NCI-H2227 (cell line): ENCODE results near the gene GAK.
A peak's percentile ranks its signal among the peaks of the same experiment; 100 is the strongest.
"Not testable (repeated sequence)": the region's sequence is repeated elsewhere in the genome, so short reads cannot be mapped to it uniquely, and the experiment has no call there.

Source experiments
- DNase-seq: peaks from one replicate; lab custom pipeline; 2025; ENCODE audit not compliant: unreplicated experiment; lab: John Stamatoyannopoulos, UW

The GAK gene

GRCh38 chr4:927566-927965, 4.5 kb downstream of the GAK start:
- DNase-seq, result not testable (repeated sequence)

DNA sequence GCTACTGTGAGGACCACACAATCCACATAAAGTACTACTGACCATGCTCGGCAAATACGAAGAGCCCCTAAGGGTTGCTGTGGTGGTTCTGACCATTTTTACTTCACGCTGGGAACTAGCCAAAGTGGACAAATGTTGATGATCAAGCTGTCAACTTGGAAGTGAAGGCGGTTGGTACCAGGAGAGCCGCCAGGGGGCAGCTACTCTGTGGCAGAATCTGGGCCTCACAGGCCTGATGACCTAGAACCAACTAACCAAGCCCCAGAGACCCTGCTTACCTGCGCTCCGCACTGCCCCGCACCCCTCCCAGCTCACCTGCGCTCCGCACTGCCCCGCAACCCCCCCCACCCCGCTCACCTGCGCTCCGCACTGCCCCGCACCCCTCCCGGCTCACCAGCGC, 5.6 kb downstream of the GAK start:
- peak; percentile 1 for DNase-seq

DNA sequence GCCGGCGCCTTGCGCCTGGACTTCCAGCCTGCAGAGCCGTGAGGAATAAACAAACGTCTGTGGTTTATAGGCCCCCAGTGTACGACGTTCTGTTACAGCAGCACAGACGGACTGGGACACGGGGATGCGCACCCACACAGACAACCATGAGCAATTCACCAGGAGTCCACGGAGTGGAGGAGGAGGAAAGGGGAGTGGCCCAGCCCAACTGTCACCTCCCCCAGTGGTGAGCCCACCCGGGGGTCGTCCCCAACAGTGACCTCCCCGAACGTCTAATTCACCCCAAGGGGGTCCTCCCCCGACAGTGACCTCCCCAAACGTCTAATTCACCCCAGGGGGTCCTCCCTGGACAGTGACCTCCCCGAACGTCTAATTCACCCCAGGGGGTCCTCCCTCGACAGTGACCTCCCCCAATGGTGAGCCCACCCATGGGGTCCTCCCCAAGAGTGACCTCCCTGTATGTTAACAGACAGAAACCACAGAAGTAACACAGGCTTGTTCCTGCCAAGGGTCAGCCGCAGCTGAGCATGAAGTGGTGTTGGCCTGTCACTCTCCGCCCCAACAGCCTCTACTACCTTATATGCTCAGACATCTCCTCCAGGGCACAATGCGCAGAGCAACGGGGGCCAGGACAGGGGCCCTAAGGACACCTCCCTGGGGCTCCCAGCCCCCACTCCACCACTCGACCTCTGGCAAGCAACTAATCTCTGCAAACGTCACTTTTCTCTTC, 6.2 kb downstream of the GAK start:
- DNase-seq, result no peak

DNA sequence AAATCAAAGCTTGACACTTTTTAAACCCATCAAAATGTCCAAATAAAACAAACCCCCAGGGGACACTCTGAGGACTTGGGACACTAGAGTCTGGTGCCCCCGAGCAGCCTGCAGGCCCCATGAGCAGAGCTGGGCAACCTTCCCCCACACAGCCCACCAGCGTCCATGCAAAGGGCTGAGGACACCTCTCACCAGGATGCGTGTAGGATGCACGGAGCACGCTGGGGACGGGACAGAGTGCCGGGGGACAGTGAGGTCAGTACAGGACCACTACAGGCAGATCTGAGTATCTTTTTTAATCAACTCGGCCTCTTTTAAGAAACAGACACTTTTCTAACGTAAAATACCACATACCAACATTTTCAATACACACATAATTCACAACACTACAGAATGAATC, 6.9 kb downstream of the GAK start:
- no peak for DNase-seq

DNA sequence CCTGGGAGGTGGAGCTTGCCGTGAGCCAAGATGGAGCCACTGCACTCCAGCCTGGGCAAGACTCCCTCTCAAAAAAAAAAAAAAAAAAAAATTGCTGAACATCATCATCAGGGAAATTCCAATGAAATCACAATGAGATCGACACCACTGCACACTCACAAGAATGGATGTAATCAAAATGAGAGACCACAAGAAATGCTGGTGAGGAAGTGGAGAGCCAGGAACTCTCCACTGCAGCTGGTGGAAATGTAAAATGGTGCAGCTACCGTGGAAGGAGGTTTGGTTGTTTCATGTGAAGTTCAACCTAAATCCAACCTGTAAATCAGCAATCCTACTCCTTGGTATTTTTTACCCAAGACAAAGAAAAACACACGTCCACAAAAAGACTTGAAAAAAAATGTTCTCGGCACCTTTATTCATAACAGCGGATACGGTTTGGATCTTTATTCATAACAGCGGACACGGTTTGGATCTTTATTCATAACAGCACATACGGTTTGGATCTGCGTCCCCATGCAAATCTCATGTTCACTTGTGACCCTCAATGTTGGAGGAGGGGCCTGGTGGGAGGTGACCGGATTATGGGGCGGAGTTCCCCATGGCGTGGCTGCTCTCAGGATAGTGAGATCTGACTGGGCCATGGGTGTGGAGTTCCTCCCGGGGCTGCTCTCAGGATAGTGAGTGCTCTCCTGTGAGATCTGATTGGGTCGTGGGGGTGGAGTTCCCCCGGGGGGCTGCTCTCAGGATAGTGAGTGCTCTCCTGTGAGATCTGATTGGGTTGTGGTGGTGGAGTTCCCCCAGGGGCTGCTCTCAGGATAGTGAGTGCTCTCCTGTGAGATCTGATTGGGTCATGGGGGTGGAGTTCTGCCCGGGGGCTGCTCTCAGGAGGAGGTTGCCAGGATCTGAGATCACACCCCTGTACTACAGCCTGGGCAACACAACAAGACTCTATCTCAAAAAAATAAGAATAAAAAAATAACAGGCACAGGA, 7.7 kb downstream of the GAK start:
- DNase-seq, result no peak

DNA sequence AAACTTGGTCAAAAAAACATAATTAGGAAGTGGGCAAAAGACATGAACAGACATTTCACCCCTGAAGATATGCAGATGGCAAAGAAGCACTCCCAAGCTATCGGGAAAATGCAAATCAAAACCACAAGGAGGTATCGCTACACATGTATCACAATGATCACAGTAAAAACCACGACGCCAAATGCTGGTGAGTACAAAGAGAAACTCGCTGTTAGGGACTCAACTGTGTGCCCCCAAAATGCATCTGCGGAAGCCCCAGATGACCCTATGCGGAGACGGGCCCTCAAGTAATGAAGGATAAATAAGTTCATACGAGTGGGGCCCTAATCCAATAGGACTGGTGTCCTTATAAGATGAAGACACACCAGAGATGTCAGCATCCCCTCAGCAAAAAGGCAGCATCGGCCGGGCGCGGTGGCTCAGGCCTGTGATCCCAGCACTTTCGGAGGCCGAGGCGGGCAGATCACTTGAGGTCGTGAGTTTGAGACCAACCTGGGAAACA, 10.2 kb downstream of the GAK start:
- no peak for DNase-seq

- not testable (repeated sequence) for DNase-seq
Measured at GRCh38 chr4:919004-919680, 13.0 kb downstream of the GAK start.

- not testable (repeated sequence) for DNase-seq
Measured at GRCh38 chr4:918591-918990, 13.5 kb downstream of the GAK start.

DNA sequence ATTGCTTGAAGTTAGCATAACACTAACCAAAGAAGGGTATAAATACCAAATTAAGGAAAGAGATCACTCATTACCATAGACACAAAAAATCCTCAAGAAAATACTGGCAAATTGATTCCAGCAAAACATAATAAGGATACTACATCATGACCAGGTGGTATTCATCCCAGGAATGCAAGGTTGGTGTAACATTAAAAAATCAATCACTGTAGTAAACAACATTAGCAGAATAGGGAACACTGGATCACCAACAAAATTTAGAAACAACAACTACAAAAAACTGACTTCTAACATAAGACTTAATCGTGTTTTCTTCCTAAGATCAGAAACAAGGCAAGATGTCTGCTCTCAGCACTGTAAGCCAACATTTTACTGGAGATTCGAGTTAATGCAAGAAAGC, 14.1 kb downstream of the GAK start:
- DNase-seq, result no peak

GRCh38 chr4:917466-917865, 14.7 kb downstream of the GAK start:
- no peak for DNase-seq

- no peak for DNase-seq
Measured at GRCh38 chr4:915595-915994, 16.5 kb downstream of the GAK start.

- DNase-seq, result no peak
Measured at GRCh38 chr4:915041-915474, 17.1 kb downstream of the GAK start.

GRCh38 chr4:914531-914930, 17.6 kb downstream of the GAK start:
- no peak for DNase-seq

GRCh38 chr4:913280-913618, 18.9 kb downstream of the GAK start:
- no peak for DNase-seq

GRCh38 chr4:912548-913279, 19.4 kb downstream of the GAK start:
- no peak for DNase-seq

DNA sequence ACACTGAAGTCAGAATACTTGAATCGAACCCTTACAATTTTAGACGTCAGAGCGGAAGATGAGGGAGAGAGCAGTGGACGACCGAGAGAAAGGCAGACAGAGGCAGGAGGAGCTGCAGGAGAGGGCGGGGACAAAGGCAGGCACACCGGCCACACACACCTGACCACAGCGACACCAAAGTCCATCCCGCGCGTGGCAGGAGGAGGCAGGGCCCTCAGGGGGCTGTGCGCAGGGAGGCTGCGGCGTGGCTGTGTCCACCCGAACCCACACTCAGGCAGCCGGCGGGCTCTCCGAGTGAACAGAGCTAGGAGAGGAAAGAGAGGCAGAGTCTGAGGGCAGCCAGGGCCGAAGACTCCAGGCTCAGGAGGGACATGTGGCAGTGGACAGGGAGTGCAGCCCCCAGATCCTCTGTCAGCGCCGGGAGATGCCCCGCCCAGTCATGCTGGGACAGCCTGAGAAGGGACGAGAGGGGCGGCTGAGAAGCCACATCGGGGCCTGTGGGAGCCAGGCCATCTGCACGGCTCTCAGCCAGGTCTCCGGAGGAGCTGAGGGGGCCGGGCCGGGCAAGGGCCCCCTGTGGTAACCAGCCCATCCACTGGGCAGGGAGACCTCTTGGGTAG, 20.1 kb downstream of the GAK start:
- DNase-seq, result no peak

DNA sequence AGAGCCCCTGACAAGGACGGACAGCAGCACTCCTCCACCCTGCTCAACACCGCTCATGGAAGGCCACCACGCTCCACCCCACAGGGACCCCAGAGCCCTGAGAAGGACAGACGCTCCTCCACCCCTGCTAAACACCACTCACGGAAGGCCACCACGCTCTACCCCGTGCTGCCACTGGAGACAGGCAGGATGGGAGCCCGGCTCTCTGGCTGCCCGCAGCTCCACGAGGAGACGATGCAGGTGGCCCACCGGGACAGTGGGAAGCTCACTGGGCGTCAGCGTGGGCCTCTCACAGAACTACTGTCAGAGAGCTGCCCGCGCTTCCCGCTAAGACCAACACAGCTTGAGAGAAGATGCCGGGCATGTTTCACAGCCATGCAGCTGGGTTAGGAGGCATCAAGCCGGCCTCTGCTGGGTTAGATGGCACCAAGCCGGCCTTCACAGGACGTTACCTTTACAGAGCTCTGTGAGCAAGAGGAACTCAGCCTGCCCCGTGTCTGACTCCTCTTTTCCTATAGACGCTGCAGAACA, 20.8 kb downstream of the GAK start:
- no peak for DNase-seq

DNA sequence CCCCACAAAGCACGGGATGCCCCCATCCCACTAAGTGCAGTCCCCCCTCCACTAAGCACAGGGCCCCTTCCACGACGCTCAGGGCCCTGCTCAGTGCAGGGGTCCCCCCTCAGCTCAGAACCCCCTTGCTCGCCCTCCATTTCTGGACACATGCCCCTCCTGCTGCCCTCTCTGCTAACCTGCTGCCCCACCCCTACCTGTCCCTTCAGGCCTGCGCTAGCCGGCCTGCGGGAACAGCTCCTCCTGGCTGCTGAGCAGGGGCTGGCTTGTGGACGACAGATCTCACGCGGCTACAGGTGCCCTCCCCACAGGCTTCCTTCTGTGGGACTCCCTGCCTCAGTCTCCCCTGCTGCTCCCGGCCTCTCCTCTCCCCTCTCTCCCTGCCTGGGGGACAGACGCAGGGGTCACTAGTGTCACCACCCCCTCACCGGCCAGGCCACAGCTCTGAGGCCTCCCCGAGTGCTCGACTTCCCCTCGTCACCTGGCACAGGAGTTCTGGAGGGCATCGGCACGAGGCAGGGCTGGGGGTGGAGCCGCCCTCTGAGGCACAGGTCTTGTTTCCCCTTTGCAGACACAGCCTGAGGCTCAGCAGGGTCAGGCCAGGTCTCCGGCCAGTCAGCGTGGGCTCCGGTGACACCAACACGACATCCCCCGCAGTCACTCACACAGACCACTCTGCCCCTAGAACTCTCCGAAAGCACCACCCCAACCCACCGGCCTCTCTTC, 21.6 kb downstream of the GAK start:
- no peak for DNase-seq

GRCh38 chr4:909821-910220, 22.3 kb downstream of the GAK start:
- DNase-seq, result no peak
